Placental pericyte (primary cell): ENCODE data around the gene PHF24. TPM values are rescaled to one million over a fixed set of nuclear protein-coding genes. Genes with fewer than 3 reads are reported as not detected.

Source experiments
- total RNA-seq: library from RNA; depleted of rRNA; stranded (reverse); fragments of >200 nt; gene quantifications from 2 replicates; pipeline ENCODE4 v1.2.3, GENCODE V29; 2012

PHF24 gene
- total RNA-seq, result not detected in 2 replicates

GRCh38 chr9:34957492-34958410 is at the start of gene PHF24:
TSS of gene PHF24 (plus strand) at chr9:34958285. CDS start at chr9:34971299, 13,014 bp downstream.

DNA sequence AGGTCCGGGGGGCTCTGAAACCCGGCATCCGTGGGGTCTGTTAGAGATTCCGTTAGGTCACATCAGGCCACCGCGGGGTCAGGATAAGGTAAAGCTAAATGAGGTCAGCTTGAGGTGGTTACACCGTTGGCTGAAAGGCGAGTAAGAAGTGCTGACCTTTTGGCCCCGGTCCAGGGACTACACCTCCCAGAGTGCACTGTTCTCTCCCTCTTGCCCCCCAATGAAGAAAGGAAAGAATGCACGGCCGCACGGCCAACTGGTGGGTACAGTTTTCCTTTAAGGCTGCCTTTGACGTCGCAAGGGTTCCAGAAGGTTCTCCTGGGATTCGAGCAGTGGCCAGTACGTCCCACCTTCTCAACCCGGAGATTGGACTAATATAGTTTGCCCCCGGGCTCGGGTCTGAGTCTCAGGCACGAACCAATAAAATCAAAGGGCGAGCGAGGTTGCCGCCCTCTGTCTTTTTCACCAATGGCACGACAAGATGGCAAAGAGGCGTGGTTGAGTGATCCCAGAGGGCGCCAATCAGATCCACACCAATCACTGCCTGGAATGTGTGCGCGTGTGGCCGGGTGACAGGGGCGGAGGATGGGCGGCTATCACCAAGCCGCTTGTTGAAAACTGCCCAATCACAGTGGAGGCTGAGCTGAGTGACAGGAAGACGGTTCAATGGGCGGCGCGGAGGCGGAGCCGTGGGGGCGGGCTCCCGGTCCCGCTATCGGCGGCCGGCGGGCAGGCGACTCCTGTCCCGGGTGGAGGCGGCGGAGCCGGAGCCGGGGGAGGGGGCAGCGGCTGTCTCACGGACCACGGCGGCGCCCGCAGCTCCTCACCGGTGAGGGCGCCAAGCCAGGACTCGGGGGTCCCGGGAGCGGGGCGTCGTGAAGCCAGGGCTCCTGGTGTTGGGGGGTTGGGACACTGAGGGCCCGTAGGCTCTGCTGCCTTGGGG is 31.2 kb downstream of the PHF24 start, which contains the start of gene DNAJB5:
DNAJB5 (plus strand) TSS at position 743 of the 943 bp plus-strand sequence. CDS start 886 bp downstream, outside the sequence.

Other genes with a start within 250 kb of the PHF24 start
- gene CCL21, start 248.1 kb upstream of the PHF24 start, total RNA-seq, result not detected in 2 replicates
- 11.6 and 22.3 TPM in 2 replicates for gene DNAJB5, start 31.5 kb downstream of the PHF24 start, total RNA-seq
- 516 and 635 TPM in 2 replicates for gene VCP, start 114.3 kb downstream of the PHF24 start, total RNA-seq
- 11.4 and 52.3 TPM in 2 replicates for gene FANCG, start 121.7 kb downstream of the PHF24 start, total RNA-seq
- 18.5 and 22.3 TPM in 2 replicates for gene PIGO, start 138.3 kb downstream of the PHF24 start, total RNA-seq
- 143 and 232 TPM in 2 replicates for gene STOML2, start 144.8 kb downstream of the PHF24 start, total RNA-seq
- gene ATOSB, start 157.6 kb downstream of the PHF24 start, total RNA-seq, result 46.8 and 47.3 TPM in 2 replicates
- gene UNC13B, start 203.7 kb downstream of the PHF24 start, total RNA-seq, result 28.9 and 35.4 TPM in 2 replicates